Hippocampal formation (tissue), 2 donors: ENCODE results near the gene PRSS33.

ENCODE experiments used
- DNase-seq, 2 donors: peaks; one replicate each; lab custom pipeline; 2025; lab: John Stamatoyannopoulos, UW

PRSS33 gene

GRCh38 chr16:2777231-2777902, 10.0 kb downstream of the PRSS33 start, which contains the start of gene ELOB:
TSS of gene ELOB (minus strand) at chr16:2777280. CDS start at chr16:2777239, 41 bp downstream.
- peak; percentile 53 to 80 for DNase-seq

DNA sequence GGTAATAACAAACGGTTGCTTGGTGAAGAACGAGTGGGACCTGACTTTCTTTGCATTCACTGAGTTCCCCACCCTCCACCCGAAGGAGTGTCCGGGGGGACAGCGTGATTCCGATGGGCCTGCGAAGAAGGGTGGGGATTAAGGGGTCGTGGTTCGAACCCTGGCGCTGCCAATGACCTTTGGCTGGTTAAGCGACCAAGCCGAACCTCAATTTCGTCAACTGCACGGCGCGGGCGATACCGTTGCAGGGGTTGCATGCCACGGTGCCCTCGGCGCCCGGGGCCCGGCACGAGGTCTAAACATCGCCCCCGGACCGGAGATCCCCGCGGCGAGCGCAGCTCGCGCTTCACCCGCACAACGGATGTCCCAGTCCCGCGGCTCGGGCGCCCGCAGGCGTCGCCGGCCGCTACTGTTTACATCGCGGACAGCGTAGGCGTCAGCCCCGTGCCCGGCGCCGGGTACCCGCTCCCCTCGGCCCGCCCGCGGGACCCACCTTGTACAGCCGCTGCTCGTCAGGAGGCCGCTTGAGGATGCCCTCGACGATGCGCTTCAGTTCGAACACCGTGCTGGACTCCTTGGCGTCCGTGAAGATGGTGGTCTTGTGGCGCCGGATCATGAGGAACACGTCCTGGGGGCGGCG, 10.7 kb downstream of the PRSS33 start:
- no peak for DNase-seq

DNA sequence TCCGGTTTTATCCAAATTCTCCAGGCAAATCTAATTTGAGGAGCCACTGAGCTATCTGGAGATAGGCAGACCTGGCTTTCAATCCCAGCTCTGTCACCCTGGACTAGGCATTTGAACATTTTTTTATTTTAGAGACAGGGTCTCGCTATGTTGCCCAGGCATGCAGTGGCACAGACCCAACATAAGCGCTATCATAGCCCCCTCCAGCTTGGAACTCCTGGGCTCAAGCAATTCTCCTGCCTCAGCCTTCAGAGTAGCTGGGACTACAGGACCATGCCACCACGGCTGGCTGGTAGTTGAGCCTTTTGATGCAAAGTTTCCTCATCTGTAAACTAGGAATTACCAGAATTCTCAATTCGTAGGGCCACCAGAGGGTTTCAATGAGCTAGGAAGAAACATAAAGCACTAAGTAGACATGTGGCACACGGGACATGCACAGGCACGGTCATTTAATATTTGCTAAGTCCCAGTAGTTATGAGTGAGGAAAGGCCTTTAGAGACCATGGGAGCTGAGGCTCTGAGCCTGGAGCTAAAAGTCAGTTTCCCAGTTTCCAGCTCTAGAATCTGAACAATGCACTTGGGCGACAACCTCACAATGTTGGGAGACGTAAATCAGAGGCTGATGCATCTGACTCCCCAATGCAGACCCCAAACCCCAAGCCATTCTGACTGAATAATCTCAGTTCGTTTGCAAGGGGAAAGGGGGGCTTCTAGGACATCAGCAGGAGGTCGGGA, 11.4 kb downstream of the PRSS33 start:
- no peak for DNase-seq

- no peak for DNase-seq
These were observed 12.1 kb downstream of the PRSS33 start for GRCh38 chr16:2775131-2775716.

DNA sequence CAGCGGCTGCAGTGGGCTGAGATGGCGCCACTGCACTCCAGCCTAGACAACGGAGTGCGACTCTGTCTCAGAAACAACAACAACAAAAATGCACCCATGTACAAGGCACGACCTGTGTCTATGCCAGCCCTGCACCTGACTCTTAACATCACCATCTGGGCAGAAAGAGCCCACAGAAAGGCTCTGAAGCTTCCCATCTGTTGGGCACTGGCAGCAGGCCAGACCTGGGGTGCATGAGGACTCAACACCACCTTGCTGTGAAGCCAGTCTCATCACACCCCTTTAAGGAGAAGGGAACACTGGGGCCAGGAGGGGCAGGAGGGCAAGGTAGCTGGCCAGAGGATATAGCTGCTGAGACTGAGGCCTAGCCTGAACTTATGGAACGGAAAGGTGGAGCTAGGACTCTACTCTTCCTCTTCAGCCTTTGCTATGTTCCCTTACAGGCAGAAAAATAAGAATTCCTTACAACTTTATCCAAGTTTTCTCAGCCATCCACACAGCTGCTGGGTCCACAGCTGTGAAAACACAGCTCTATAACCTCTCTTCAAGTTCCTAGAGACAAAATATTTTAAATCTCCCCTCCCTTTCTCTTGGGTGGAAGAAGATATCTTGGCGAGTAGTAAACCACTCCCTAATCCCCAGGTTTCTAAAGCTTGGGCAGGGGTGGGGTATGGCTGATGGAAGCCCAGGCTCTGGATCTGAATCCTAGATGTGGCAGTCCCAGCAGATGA, 13.0 kb downstream of the PRSS33 start:
- DNase-seq = no peak

DNA sequence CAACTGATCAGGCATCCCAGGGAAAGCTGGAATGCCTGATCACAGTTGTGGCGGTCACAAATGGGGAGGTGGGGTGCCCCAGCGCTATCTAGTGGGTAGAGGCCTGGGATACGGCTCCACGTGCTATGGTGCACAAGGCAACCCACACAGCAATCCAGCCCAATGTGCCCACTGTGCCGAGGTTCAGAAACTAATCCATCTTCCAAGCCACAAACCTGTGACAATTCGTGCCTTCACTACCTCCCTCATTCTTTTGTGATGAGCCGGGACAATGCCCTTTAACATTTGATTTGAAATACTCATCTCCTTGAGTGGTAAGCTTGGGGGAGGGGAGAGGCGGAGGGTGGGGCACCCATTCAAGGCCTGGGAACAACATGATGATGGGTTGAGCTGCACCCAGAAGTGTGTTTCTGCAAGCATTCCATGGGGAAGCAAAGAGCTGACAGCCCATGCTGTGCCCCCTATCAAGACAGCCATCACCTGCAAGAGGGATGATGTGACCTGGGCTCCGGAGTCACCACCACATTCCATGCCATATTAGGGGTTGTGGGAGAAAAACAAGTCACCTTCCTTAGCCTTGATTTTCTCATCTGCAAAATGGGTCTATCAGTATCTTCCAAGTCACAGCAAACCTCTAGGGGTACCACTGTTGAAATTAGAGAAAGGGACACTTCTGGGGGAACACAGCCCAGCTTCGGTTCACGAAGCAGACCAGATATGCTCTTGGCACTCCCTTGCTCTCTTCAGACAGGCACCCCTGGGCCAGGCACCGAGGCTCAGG, 14.0 kb downstream of the PRSS33 start:
- DNase-seq = no peak

- DNase-seq = no peak
These were observed 15.6 kb downstream of the PRSS33 start for GRCh38 chr16:2771496-2772402.

DNA sequence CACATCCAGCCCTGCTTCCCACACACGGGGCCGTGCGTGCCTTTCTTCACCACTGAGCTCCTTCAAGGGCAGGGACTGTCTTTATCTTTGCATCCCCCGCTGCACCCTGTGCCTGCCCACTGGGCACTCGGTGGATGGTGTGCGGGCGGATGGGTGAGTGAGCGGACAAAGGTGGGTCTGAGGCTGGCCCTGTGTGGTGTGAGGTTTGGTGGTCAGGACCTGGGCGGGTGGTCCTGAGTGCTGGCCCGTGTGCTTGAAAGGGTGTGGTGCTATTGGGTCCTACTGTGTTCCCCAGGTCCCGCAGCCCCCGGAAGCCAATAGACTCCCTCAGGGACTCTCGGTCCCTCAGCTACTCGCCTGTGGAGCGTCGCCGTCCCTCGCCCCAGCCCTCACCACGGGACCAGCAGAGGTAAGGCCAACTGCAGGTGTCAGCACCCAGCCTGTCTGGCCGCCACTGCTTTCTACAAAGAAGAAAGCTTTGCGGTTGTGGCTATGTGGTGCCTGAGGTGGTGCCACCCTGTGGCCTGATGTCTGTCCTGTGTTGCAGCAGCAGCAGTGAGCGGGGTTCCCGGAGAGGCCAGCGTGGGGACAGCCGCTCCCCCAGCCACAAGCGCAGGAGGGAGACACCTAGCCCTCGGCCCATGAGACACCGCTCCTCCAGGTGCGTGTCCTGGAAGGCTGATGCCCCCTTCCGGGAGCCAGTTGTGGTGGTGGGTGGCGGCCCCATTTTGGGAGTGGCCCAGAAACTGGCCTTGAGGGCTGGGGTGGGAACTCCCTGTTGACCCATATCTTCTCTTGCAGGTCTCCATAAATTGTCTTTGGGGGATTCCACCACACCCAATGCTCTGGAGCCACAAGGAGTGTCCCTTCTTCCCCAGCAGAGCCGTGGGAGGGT, 17.1 kb downstream of the PRSS33 start:
- no peak for DNase-seq

DNA sequence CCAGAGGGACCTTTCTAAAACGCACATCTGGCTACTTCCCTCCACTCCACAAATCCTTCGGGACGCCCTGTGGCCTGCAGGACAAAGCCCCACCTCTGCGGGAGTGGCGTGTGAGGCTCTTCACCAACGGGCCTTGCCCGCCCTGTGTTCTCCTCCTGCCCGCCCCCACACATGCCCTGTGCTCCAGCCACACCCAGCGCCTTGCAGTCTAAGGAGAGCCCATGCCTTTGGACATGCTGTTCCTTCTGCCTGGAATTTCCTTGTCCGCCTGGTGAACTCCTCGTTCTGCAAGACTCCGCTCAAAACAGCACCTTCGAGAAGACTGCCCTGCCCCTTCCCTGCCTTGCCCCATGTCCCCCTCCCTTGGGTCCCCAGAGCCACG, 17.7 kb downstream of the PRSS33 start:
- DNase-seq = no peak

- no peak for DNase-seq
These were observed 18.2 kb downstream of the PRSS33 start for GRCh38 chr16:2769100-2769529.

- no peak for DNase-seq
These were observed 18.8 kb downstream of the PRSS33 start for GRCh38 chr16:2768403-2769089.

DNA sequence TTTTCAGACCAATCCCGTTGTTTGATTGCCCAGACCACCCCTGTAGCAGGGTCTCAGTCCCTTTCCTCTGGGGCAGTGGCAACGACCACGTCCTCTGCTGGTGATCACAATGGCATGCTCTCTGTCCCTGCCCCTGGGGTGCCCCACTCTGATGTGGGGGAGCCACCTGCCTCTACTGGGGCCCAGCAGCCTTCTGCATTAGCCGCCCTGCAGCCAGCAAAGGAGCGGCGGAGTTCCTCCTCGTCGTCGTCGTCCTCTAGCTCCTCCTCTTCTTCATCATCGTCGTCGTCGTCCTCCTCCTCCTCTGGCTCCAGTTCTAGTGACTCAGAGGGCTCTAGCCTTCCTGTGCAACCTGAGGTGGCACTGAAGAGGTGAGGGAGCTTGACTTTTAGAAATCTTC, 19.5 kb downstream of the PRSS33 start:
- no peak for DNase-seq

DNA sequence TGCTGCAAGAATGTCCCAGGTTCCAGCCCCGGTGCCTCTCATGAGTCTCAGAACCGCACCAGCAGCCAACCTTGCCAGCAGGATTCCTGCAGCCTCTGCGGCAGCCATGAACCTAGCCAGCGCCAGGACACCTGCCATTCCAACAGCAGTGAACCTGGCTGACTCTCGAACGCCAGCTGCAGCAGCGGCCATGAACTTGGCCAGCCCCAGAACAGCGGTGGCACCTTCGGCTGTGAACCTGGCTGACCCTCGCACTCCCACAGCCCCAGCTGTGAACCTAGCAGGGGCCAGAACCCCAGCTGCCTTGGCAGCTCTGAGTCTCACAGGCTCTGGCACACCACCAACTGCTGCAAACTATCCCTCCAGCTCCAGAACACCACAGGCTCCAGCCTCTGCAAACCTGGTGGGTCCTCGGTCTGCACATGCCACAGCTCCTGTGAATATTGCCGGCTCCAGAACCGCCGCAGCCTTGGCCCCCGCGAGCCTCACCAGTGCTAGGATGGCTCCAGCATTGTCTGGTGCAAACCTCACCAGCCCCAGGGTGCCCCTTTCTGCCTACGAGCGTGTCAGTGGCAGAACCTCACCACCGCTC, 20.1 kb downstream of the PRSS33 start:
- DNase-seq = no peak

GRCh38 chr16:2766430-2767139, 20.8 kb downstream of the PRSS33 start:
- no peak for DNase-seq

- DNase-seq = no peak
These were observed 21.6 kb downstream of the PRSS33 start for GRCh38 chr16:2765462-2766404.

GRCh38 chr16:2764718-2765117, 22.6 kb downstream of the PRSS33 start:
- DNase-seq = no peak
